NCI-H2171 (cell line): ENCODE measurements around the gene NOM1.

Source experiments
- DNase-seq: peaks from one replicate; lab custom pipeline; 2025; lab: John Stamatoyannopoulos, UW

NOM1 gene

GRCh38 chr7:157016352-157017041 is 67.0 kb downstream of the NOM1 start:
- no peak for DNase-seq

GRCh38 chr7:157017149-157017548 is 67.6 kb downstream of the NOM1 start:
- DNase-seq = no peak

GRCh38 chr7:157017603-157018327 is 68.3 kb downstream of the NOM1 start:
- peak; percentile 61 for DNase-seq

GRCh38 chr7:157018328-157018996 is 69.0 kb downstream of the NOM1 start:
- peak; percentile 7 for DNase-seq

GRCh38 chr7:157018997-157019608 is 69.6 kb downstream of the NOM1 start:
- DNase-seq = no peak

- no peak for DNase-seq
Observed at GRCh38 chr7:157019718-157020451, 70.4 kb downstream of the NOM1 start.

GRCh38 chr7:157020514-157021070 is 71.1 kb downstream of the NOM1 start:
- DNase-seq = no peak

GRCh38 chr7:157021071-157021870 is 71.8 kb downstream of the NOM1 start:
- DNase-seq = no peak

GRCh38 chr7:157021871-157022680 is 72.6 kb downstream of the NOM1 start:
- no peak for DNase-seq
